HUES6 (cell line): Measurements from ENCODE around the gene DTHD1.

Experiments
- H3K27ac ChIP-seq: 2 replicates; pipeline ENCODE4 v1.7.0; 2013; ENCODE audit warnings: low read depth, mild to moderate bottlenecking, low read length, inconsistent platforms
- H3K27me3 ChIP-seq: 2 replicates; pipeline ENCODE4 v1.6.1; 2013; ENCODE audit warnings: low read length; ENCODE audit not compliant: control insufficient read depth, insufficient read depth
- H3K36me3 ChIP-seq: 2 replicates; pipeline ENCODE4 v1.6.1; 2013; ENCODE audit warnings: low read length; ENCODE audit not compliant: control insufficient read depth, insufficient read depth
- H3K4me1 ChIP-seq: 2 replicates; pipeline ENCODE4 v1.6.1; 2013; ENCODE audit warnings: low read length; ENCODE audit not compliant: control insufficient read depth, insufficient read depth
- H3K4me3 ChIP-seq: 2 replicates; pipeline ENCODE4 v1.5.1; 2013; ENCODE audit warnings: low read depth, low read length
- H3K9ac ChIP-seq: one replicate; pipeline ENCODE4 v1.6.1; 2013; ENCODE audit warnings: mild to moderate bottlenecking, low read length
- H3K9me3 ChIP-seq: 2 replicates; pipeline ENCODE4 v1.6.1; 2013; ENCODE audit warnings: low read depth, low read length; ENCODE audit not compliant: control insufficient read depth, insufficient read depth

Gene DTHD1

GRCh38 chr4:36274158-36274557 lies 7.3 kb upstream of the DTHD1 start:
- no peak overlapping the region for H3K4me3 ChIP-seq
- H3K4me1 ChIP-seq: no peaks in the 10 kb centered on the region
- H3K36me3 ChIP-seq: no peaks in the 10 kb centered on the region
- no peak overlapping the region for H3K27ac ChIP-seq
- no peaks in the 10 kb centered on the region for H3K27me3 ChIP-seq
- no peak overlapping the region for H3K9ac ChIP-seq
- no peaks in the 10 kb centered on the region for H3K9me3 ChIP-seq

DNA sequence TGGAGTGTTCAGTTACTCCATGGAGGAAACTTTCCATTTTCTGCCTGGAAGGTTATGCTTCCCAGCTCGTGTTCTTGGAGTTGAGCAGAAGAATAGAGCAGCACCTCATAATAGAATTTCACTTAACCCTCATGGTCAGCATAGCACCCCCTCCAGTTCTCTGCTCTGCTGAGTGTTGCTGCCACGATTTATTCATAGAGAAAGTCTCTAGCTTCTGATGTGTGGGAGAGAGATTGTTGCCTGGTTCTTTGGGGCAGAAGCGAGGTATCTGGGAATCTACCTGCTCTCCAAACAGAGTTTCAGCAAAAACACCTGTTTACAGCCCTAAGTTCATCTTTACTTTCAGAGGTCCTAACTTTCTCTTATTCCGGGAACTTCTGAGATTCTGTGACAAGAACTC lies 3.9 kb upstream of the DTHD1 start:
- H3K9me3 ChIP-seq: no peaks in the 10 kb centered on the region
- no peak overlapping the region for H3K9ac ChIP-seq
- no peaks in the 10 kb centered on the region for H3K36me3 ChIP-seq
- no peak overlapping the region for H3K4me3 ChIP-seq
- H3K4me1 ChIP-seq: no peaks in the 10 kb centered on the region
- no peak overlapping the region for H3K27ac ChIP-seq
- no peaks in the 10 kb centered on the region for H3K27me3 ChIP-seq

DNA sequence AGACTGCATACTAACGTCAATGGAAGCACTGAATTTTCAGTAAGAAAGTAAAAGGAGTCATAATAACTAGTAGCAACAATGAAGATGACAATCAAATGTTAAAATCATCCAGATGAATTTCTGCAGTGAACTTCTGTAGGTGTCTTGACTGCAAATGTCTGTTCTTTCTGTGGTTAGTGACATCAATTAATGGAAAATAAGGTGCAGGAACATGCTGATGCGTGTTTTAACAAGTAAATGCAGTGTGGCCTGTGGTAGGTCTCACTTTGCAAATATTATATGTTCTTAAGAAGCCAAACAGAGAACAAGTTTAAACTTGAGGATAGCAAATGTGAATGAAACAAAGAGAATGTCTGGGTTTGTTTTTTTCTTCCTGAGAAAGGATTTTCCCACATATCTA lies 2.6 kb upstream of the DTHD1 start:
- no peak overlapping the region for H3K4me3 ChIP-seq
- H3K9me3 ChIP-seq: no peaks in the 10 kb centered on the region
- H3K27ac ChIP-seq: no peak overlapping the region
- no peak overlapping the region for H3K9ac ChIP-seq
- no peaks in the 10 kb centered on the region for H3K4me1 ChIP-seq
- H3K36me3 ChIP-seq: no peaks in the 10 kb centered on the region
- H3K27me3 ChIP-seq: no peaks in the 10 kb centered on the region

DNA sequence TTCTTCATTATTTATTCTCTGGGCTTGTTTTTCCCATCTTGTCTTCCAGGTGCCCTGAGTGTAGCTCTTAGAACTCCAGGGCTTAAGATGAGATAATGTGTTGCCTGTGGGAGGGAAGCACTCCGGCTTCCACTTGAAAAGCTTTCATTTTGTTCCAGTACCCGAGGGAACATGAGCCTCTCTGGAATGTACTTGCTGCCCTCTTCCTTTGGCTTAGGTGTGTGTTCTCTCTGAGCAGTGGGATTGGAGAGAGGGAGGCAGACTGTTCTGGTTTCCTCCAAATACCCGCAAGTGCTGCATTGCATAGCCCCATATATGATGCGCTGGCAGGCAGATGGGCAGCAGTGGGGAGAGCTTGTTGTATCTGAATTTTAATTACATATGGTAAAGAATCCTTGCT lies 861 bp upstream of the DTHD1 start:
- H3K27me3 ChIP-seq: no peaks in the 10 kb centered on the region
- no peaks in the 10 kb centered on the region for H3K9me3 ChIP-seq
- H3K4me3 ChIP-seq: no peak overlapping the region
- no peaks in the 10 kb centered on the region for H3K36me3 ChIP-seq
- no peak overlapping the region for H3K9ac ChIP-seq
- H3K4me1 ChIP-seq: no peaks in the 10 kb centered on the region
- no peak overlapping the region for H3K27ac ChIP-seq

DNA sequence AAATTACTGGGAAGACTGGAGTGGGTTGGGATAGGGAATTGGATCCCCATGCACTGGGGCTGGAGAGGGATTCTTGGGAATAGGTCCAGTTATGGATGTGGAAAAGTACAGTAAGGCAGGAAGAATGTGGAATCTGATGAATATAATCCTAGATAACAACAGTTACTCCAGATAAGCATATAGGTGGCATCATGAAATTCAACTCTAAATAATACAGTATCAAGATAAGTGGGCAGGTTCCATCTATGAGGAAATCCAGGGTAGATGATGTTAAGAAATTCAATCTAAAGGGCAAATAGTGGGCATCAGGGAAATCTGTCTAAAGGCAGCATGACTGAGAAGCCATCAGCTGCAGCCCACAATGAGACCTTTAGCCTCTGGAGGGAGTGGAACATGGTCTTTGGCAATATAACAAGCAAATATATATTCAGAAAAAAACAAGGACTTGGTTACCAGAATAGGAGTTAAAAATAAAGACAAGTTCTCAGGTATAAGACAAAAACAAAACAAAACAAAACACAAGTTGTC lies 1.2 kb downstream of the DTHD1 start:
- no peaks in the 10 kb centered on the region for H3K36me3 ChIP-seq
- no peaks in the 10 kb centered on the region for H3K4me1 ChIP-seq
- no peak overlapping the region for H3K4me3 ChIP-seq
- no peaks in the 10 kb centered on the region for H3K9me3 ChIP-seq
- H3K27me3 ChIP-seq: no peaks in the 10 kb centered on the region
- H3K27ac ChIP-seq: no peak overlapping the region
- no peak overlapping the region for H3K9ac ChIP-seq

DNA sequence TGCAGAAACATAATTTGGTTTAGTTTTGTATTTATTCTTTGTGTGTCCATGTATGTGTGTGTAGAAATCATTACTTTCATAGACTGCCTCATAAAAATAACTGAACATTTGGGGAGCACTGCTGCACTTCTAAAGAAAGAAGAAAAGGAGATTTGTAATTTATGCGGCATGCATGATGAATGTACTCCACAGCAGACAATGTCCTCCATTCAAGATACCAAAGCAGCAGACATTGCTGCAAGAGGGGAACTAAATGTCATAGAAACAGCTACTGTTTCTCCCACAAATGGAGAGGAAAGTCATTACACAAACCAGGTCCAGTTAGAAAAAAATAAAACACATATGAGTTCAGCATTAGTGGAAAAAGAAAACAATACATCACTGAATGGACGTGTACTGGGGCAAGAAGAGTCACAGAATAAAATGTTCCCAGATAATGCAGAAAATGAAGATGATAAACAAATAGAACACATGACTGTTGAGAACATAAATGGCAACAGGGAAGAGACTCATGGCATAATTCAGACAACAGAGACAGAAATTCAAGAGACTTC lies 2.6 kb downstream of the DTHD1 start:
- Histone ChIP-seq H3K27ac (no peak overlapping the region), H3K9ac (no peak overlapping the region), H3K9me3 (no peaks in the 10 kb centered on the region), H3K4me1 (no peaks in the 10 kb centered on the region), H3K27me3 (no peaks in the 10 kb centered on the region), H3K4me3 (no peak overlapping the region), H3K36me3 (no peaks in the 10 kb centered on the region)

- no peaks in the 10 kb centered on the region for H3K36me3 ChIP-seq
- H3K4me3 ChIP-seq: no peak overlapping the region
These were observed 4.5 kb downstream of the DTHD1 start for GRCh38 chr4:36285784-36286480.

GRCh38 chr4:36286481-36286871 lies 5.1 kb downstream of the DTHD1 start:
- Histone ChIP-seq H3K4me3 (no peak overlapping the region), H3K27ac (no peak overlapping the region), H3K9ac (no peak overlapping the region), H3K27me3 (no peaks in the 10 kb centered on the region), H3K36me3 (no peaks in the 10 kb centered on the region), H3K4me1 (no peaks in the 10 kb centered on the region), H3K9me3 (no peaks in the 10 kb centered on the region)

More at GRCh38 chr4:36285784-36286480, 4.5 kb downstream of the DTHD1 start:
- no peaks in the 10 kb centered on the region for H3K9me3 ChIP-seq
- H3K4me1 ChIP-seq: no peaks in the 10 kb centered on the region
- H3K9ac ChIP-seq: no peak overlapping the region
- no peaks in the 10 kb centered on the region for H3K27me3 ChIP-seq
- no peak overlapping the region for H3K27ac ChIP-seq

DNA sequence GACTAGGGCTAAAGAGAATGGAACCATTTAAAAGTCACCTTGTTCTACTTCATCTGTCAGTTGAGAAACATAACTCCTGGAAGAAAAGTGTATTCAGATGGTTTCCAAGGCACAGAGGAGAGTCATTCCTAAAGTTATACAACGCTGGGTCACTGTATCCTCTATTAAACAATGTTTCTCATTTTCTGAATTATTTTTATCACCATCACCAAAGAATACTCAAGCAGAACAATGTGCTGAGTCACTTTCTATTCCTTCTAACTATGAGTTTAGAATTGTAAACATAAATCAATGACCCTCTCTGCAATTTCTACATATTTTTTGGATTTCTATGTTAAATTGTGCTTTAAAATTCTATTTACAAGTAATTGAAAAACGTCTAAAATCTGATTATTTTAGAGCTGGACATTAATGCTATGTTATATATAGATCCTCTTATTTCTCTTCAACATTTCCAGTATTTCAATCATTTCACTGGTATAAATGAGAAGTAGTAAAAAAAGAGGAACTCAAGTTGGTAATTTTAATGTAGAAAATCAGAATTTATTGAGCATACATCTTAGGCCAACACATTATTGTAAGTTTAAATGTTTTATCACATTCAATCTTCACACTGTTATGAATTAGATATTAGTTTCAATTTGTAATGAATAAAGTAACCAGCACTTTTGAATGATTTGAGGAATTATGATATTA lies 7.5 kb downstream of the DTHD1 start:
- H3K27ac ChIP-seq: no peak overlapping the region
- no peaks in the 10 kb centered on the region for H3K9me3 ChIP-seq
- no peak overlapping the region for H3K9ac ChIP-seq

GRCh38 chr4:36290641-36291040 lies 9.2 kb downstream of the DTHD1 start:
- no peaks in the 10 kb centered on the region for H3K36me3 ChIP-seq

More for the DNA sequence above, 7.5 kb downstream of the DTHD1 start:
- H3K36me3 ChIP-seq: no peaks in the 10 kb centered on the region
- no peaks in the 10 kb centered on the region for H3K27me3 ChIP-seq
- H3K4me3 ChIP-seq: no peak overlapping the region
- H3K4me1 ChIP-seq: no peaks in the 10 kb centered on the region; the same call in 1 of the 2 replicates

DNA sequence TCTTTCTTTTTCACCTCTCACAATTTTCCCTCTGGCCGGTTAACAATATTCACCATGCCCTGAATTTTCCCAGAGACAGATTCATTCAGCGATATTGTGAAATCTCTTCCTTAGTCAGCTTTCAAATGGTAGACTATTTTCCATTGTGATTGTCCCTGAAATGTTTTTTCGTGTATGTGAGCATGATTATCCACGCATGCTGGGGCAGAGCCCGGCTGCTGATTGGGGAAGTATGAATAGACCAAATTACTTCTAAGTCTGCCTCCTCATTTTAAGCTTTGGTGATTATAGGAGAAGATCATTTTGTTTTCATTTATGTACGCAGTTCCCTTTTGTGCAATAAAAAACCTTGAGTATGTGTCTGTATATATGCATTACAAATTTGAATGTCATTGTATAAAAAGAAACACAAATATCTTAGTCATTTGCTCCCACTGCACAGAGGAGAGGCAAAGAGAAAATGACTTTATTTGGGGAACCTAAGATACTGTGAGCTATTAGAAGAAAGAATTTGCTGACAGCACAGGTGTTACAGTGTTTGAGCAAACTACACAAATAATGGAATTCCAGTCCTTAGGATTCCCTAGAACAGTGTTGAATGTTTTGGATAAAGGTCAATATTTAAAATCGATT lies 11.3 kb downstream of the DTHD1 start:
- H3K4me3 ChIP-seq: no peak overlapping the region
- no peaks in the 10 kb centered on the region; the same call in 1 of the 2 replicates for H3K4me1 ChIP-seq
- no peak overlapping the region for H3K27ac ChIP-seq
- no peak overlapping the region for H3K9ac ChIP-seq
- H3K9me3 ChIP-seq: no peaks in the 10 kb centered on the region
- H3K27me3 ChIP-seq: no peaks in the 10 kb centered on the region
- H3K36me3 ChIP-seq: no peaks in the 10 kb centered on the region

More at GRCh38 chr4:36290641-36291040, 9.2 kb downstream of the DTHD1 start:
- no peaks in the 10 kb centered on the region; the same call in 1 of the 2 replicates for H3K4me1 ChIP-seq
- no peak overlapping the region for H3K9ac ChIP-seq
- H3K9me3 ChIP-seq: no peaks in the 10 kb centered on the region
- H3K4me3 ChIP-seq: no peak overlapping the region
- H3K27ac ChIP-seq: no peak overlapping the region
- no peaks in the 10 kb centered on the region for H3K27me3 ChIP-seq
